ENCODE measurements around the gene CXCR2. TPM values are rescaled to one million over a fixed set of nuclear protein-coding genes. Genes with fewer than 3 reads are reported as not detected.

The CXCR2 gene
- total RNA-seq, 2 donors from 2014 or later, result not detected

DNA sequence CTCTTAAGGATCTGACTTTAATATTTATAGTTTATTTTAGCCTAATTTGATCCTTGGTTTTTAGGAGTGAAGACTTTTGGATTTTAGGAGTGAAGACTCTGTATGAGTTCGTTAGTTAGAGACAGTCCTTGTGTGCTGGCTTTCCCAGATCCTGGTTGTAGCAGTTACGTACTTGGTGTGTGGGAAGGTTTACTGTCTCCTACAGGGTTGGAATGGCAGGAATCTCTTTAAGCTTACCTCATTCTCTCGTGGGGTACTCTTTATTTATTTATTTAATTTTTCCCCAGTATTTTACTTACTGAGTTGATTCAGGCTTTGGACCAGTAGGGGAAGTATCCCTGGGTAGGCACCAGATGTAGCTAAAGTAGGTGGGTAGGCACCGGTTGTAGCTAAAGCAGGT, 1.8 kb upstream of the CXCR2 start:
- WGBS, 2 donors, result 64 to 71% methylated on average over 4 of the region's 4 CpGs
- Histone ChIP-seq H3K4me3 (no peak overlapping the region), H3K4me1 (no peaks in the 10 kb centered on the region), H3K27ac (no peak overlapping the region), H3K27me3 (no peaks in the 10 kb centered on the region), H3K9me3 (peaks cover 0 to 6% (median 0%) of the 10 kb centered on the region in 3 donors), H3K36me3 (replicated peaks in 1 of 2; ENCODE audit: insufficient read depth in 1 of 2, low read depth in 2 of 2) (no peaks in the 10 kb centered on the region)
- ATAC-seq, result no peak
- intact Hi-C loops (cut with DNase I), result no loop called here
- DNase-seq, result no peak
- TF ChIP-seq POLR2A (IDR thresholded peaks at IDR 0.05), result no peak
- TF ChIP-seq, protein P1, sequence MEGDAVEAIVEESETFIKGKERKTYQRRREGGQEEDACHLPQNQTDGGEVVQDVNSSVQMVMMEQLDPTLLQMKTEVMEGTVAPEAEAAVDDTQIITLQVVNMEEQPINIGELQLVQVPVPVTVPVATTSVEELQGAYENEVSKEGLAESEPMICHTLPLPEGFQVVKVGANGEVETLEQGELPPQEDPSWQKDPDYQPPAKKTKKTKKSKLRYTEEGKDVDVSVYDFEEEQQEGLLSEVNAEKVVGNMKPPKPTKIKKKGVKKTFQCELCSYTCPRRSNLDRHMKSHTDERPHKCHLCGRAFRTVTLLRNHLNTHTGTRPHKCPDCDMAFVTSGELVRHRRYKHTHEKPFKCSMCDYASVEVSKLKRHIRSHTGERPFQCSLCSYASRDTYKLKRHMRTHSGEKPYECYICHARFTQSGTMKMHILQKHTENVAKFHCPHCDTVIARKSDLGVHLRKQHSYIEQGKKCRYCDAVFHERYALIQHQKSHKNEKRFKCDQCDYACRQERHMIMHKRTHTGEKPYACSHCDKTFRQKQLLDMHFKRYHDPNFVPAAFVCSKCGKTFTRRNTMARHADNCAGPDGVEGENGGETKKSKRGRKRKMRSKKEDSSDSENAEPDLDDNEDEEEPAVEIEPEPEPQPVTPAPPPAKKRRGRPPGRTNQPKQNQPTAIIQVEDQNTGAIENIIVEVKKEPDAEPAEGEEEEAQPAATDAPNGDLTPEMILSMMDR (IDR thresholded peaks at IDR 0.05), result no peak

GRCh38 chr2:218125095-218125494, 733 bp upstream of the CXCR2 start:
- ATAC-seq, result no peak
- intact Hi-C loops (cut with DNase I), result no loop called here
- Histone ChIP-seq H3K27me3 (no peaks in the 10 kb centered on the region), H3K4me3 (no peak overlapping the region), H3K4me1 (no peaks in the 10 kb centered on the region), H3K27ac (no peak overlapping the region), H3K9me3 (peaks cover 0 to 6% (median 0%) of the 10 kb centered on the region in 3 donors), H3K36me3 (replicated peaks in 1 of 2; ENCODE audit: insufficient read depth in 1 of 2, low read depth in 2 of 2) (no peaks in the 10 kb centered on the region)
- 22 to 35% methylated on average over 4 of the region's 4 CpGs for WGBS, 2 donors
- no peak for DNase-seq
- TF ChIP-seq, protein P1 (IDR thresholded peaks at IDR 0.05), result no peak
- TF ChIP-seq POLR2A (IDR thresholded peaks at IDR 0.05), result no peak

GRCh38 chr2:218127929-218128455, 2.2 kb downstream of the CXCR2 start:
- 64 to 72% methylated on average over 3 of the region's 3 CpGs for WGBS, 2 donors
- intact Hi-C loops (cut with DNase I), result no loop called here

DNA sequence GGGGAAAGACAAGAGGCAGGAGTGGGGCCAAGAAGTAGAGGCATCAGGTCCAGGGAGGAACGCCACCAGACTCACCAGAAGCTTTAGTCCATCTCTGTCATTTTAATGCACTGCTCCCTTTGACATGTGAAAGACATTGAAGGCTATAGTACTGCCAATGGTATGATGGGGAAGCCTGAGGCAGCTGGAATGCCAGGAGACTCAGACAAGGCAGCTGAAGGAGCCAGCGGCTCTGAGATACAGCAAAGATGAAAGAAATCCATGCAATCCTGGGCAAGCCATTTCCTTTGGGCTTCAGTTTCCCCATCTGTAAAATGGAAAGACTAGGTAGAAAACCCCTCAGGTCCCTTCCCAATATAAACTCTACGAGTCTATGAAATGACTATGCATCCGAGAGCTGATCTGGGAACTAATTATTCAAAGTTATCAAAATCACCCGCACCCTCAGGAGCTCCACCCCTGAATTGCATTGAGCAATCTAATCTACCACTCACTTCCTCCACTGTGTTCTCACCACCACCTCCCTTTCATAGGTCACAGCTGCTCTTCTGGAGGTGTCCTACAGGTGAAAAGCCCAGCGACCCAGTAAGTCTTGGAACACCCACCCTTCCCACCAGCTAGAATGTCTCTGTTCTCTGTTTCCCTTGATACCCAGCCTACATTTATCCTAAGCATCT, 3.1 kb downstream of the CXCR2 start:
- H3K4me1 ChIP-seq, result no peaks in the 10 kb centered on the region
- no peaks in the 10 kb centered on the region for H3K36me3 ChIP-seq (replicated peaks in 1 of 2; ENCODE audit: insufficient read depth in 1 of 2, low read depth in 2 of 2)
- no peak overlapping the region for H3K4me3 ChIP-seq
- no peaks in the 10 kb centered on the region for H3K27me3 ChIP-seq
- ATAC-seq (no peak), DNase-seq (no peak)
- no peak overlapping the region for H3K27ac ChIP-seq
- intact Hi-C loops (cut with DNase I), result no loop called here
- no peak for TF ChIP-seq POLR2A (IDR thresholded peaks at IDR 0.05)
- TF ChIP-seq, protein P1 (IDR thresholded peaks at IDR 0.05), result no peak
- WGBS, 2 donors, result 67 to 69% methylated on average over 6 of the region's 6 CpGs
- H3K9me3 ChIP-seq, result no peaks in the 10 kb centered on the region

More at GRCh38 chr2:218127929-218128455, 2.2 kb downstream of the CXCR2 start:
- Histone ChIP-seq H3K36me3 (replicated peaks in 1 of 2; ENCODE audit: insufficient read depth in 1 of 2, low read depth in 2 of 2) (no peaks in the 10 kb centered on the region), H3K4me3 (no peak overlapping the region), H3K9me3 (no peaks in the 10 kb centered on the region), H3K27ac (no peak overlapping the region), H3K4me1 (no peaks in the 10 kb centered on the region), H3K27me3 (no peaks in the 10 kb centered on the region)
- DNase-seq (no peak), ATAC-seq (no peak)
- TF ChIP-seq, protein P1 (IDR thresholded peaks at IDR 0.05), result no peak
- TF ChIP-seq POLR2A (IDR thresholded peaks at IDR 0.05), result no peak

Measured in body of pancreas (tissue), 4 donors.